ENCODE data around the gene TFAP2E. TPM values are rescaled to one million over a fixed set of nuclear protein-coding genes. Genes with fewer than 3 reads are reported as not detected.

TFAP2E gene
- total RNA-seq, 1 donor from 2014 or later, result 0.47 TPM

GRCh38 chr1:35631396-35631795 lies 58.3 kb downstream of the TFAP2E start:
- no peak overlapping the region for H3K27ac Mint-ChIP-seq
- H3K27me3 Mint-ChIP-seq (ENCODE audit: insufficient read depth), result no peaks in the 10 kb centered on the region
- intact Hi-C loops (cut with micrococcal nuclease), result no loop called here
- no peak for DNase-seq (ENCODE audit: low spot score)
- peaks cover 23% of the 10 kb centered on the region for H3K4me1 Mint-ChIP-seq (ENCODE audit: low read depth)
- H3K9me3 Mint-ChIP-seq, result no peaks in the 10 kb centered on the region
- H3K4me3 Mint-ChIP-seq, result no peak overlapping the region
- peaks cover 53% of the 10 kb centered on the region for H3K36me3 Mint-ChIP-seq (ENCODE audit: low read depth)

GRCh38 chr1:35633547-35633946 lies 60.4 kb downstream of the TFAP2E start:
- intact Hi-C loops (cut with micrococcal nuclease), result no loop called here
- peaks cover 34% of the 10 kb centered on the region for H3K4me1 Mint-ChIP-seq (ENCODE audit: low read depth)
- DNase-seq (ENCODE audit: low spot score), result no peak
- no peak overlapping the region for H3K27ac Mint-ChIP-seq
- no peaks in the 10 kb centered on the region for H3K27me3 Mint-ChIP-seq (ENCODE audit: insufficient read depth)
- H3K9me3 Mint-ChIP-seq, result no peaks in the 10 kb centered on the region
- H3K36me3 Mint-ChIP-seq (ENCODE audit: low read depth), result peaks cover 56% of the 10 kb centered on the region
- no peak overlapping the region for H3K4me3 Mint-ChIP-seq

GRCh38 chr1:35637401-35637809 lies 64.3 kb downstream of the TFAP2E start:
- Mint-ChIP-seq H3K4me1 (ENCODE audit: low read depth) (peaks cover 52% of the 10 kb centered on the region), H3K9me3 (no peaks in the 10 kb centered on the region), H3K27me3 (ENCODE audit: insufficient read depth) (no peaks in the 10 kb centered on the region), H3K36me3 (ENCODE audit: low read depth) (peaks cover 39% of the 10 kb centered on the region), H3K4me3 (peak overlapping the region; percentile 87), H3K27ac (peak overlapping the region; percentile 89)
- intact Hi-C loops (cut with micrococcal nuclease), result no loop called here
- DNase-seq (ENCODE audit: low spot score), result no peak

- peaks cover 23% of the 10 kb centered on the region for H3K36me3 Mint-ChIP-seq (ENCODE audit: low read depth)
- H3K27ac Mint-ChIP-seq, result peak overlapping the region; percentile 99
- H3K4me3 Mint-ChIP-seq, result peak overlapping the region; percentile 99
- DNase-seq (ENCODE audit: low spot score), result no peak
- H3K4me1 Mint-ChIP-seq (ENCODE audit: low read depth), result peaks cover 46% of the 10 kb centered on the region
- intact Hi-C loops (cut with micrococcal nuclease), result loop anchor here (1.0 to 5.0 kb wide), 5 partner anchors 63 to 448 kb away; partner anchors contain the start of genes KIAA0319L, NCDN and SFPQ
- H3K9me3 Mint-ChIP-seq, result no peaks in the 10 kb centered on the region
- peaks cover 19% of the 10 kb centered on the region for H3K27me3 Mint-ChIP-seq (ENCODE audit: insufficient read depth)
Observed at GRCh38 chr1:35640380-35641232, 67.5 kb downstream of the TFAP2E start.

GRCh38 chr1:35641233-35641866 lies 68.2 kb downstream of the TFAP2E start, which contains the start of gene PSMB2:
TSS of gene PSMB2 (minus strand) at chr1:35641526. CDS start at chr1:35641432, 94 bp downstream.
- Mint-ChIP-seq H3K4me3 (peak within 1 kb of the TSS; percentile 99), H3K4me1 (ENCODE audit: low read depth) (peaks cover 40% of the 10 kb centered on the region), H3K27me3 (ENCODE audit: insufficient read depth) (peaks cover 26% of the 10 kb centered on the region), H3K36me3 (ENCODE audit: low read depth) (peaks cover 19% of the 10 kb centered on the region), H3K9me3 (no peaks in the 10 kb centered on the region), H3K27ac (peak within 1 kb of the TSS; percentile 99)
- DNase-seq (ENCODE audit: low spot score), result peak; percentile 95
- intact Hi-C loops (cut with micrococcal nuclease), result loop anchor here (1.0 to 5.0 kb wide), 5 partner anchors 64 to 449 kb away; partner anchors contain the start of genes KIAA0319L, NCDN and SFPQ

- Mint-ChIP-seq H3K27me3 (ENCODE audit: insufficient read depth) (peaks cover 38% of the 10 kb centered on the region), H3K4me3 (peak overlapping the region; percentile 99), H3K27ac (peak overlapping the region; percentile 99), H3K36me3 (ENCODE audit: low read depth) (peaks cover 16% of the 10 kb centered on the region), H3K9me3 (no peaks in the 10 kb centered on the region), H3K4me1 (ENCODE audit: low read depth) (peaks cover 34% of the 10 kb centered on the region)
- intact Hi-C loops (cut with micrococcal nuclease), result loop anchor here (2.0 to 5.0 kb wide), 3 partner anchors 65 to 374 kb away; partner anchors contain the start of genes KIAA0319L, NCDN and ZMYM4
- DNase-seq (ENCODE audit: low spot score), result no peak
Observed at GRCh38 chr1:35642471-35642955, 69.4 kb downstream of the TFAP2E start.

- H3K27me3 Mint-ChIP-seq (ENCODE audit: insufficient read depth), result peaks cover 40% of the 10 kb centered on the region
- H3K4me1 Mint-ChIP-seq (ENCODE audit: low read depth), result peaks cover 20% of the 10 kb centered on the region
- H3K9me3 Mint-ChIP-seq, result no peaks in the 10 kb centered on the region
Observed at GRCh38 chr1:35644204-35644603, 71.1 kb downstream of the TFAP2E start.

More at GRCh38 chr1:35644204-35644603, 71.1 kb downstream of the TFAP2E start:
- DNase-seq (ENCODE audit: low spot score), result no peak
- Mint-ChIP-seq H3K4me3 (no peak overlapping the region), H3K27ac (no peak overlapping the region), H3K36me3 (ENCODE audit: low read depth) (peaks cover 6% of the 10 kb centered on the region)
- intact Hi-C loops (cut with micrococcal nuclease), result loop anchor here (5.0 kb wide), 2 partner anchors 67 to 87 kb away; partner anchors contain the start of genes KIAA0319L and NCDN

Other genes with a start within 250 kb of the TFAP2E start
- gene KIAA0319L, start 15.9 kb upstream of the TFAP2E start, total RNA-seq, result 42.5 and 43.6 TPM in 2 replicates
- 43.8 and 45.1 TPM in 2 replicates for gene NCDN, start 15.5 kb upstream of the TFAP2E start, total RNA-seq
- 125 and 126 TPM in 2 replicates for gene PSMB2, start 68.2 kb downstream of the TFAP2E start, total RNA-seq
- 25.3 and 25.9 TPM in 2 replicates for gene C1orf216, start 145.6 kb downstream of the TFAP2E start, total RNA-seq
- gene CLSPN, start 196.7 kb downstream of the TFAP2E start, total RNA-seq, result 53.0 and 53.1 TPM in 2 replicates
- 7.5 and 8.0 TPM in 2 replicates for gene AGO4, start 234.7 kb downstream of the TFAP2E start, total RNA-seq